HG03064 (cell line): ENCODE measurements around the gene CFAP43.

Experiments used
- ATAC-seq: cut with Tn5 transposase; IDR thresholded peaks from one replicate; pipeline ENCODE4 v1.9.1; 2021; ENCODE audit warnings: low read depth; ENCODE audit not compliant: unreplicated experiment

Gene CFAP43

GRCh38 chr10:104231784-104232612, at the start of gene CFAP43:
TSS of gene CFAP43 (minus strand) at chr10:104232364. CDS start at chr10:104232246, 118 bp downstream.
- peak; percentile 100 for ATAC-seq

- ATAC-seq: no peak
Observed at GRCh38 chr10:104281694-104282093, 49.5 kb upstream of the CFAP43 start.

- ATAC-seq: no peak
Observed at GRCh38 chr10:104279550-104280259, 47.5 kb upstream of the CFAP43 start.

DNA sequence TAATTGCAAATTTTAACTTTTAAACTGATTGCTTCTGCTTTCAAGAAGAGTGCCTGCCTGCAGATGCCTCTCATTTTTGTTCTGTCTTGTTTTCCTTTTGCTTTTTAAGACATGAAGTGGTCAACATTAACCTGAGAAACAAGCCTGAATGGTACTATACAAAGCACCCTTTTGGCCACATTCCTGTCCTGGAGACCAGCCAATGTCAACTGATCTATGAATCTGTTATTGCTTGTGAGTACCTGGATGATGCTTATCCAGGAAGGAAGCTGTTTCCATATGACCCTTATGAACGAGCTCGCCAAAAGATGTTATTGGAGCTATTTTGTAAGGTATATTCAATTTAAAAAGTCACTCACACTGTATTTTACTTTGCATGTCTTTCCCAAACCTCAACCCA, 45.6 kb upstream of the CFAP43 start:
- no peak for ATAC-seq

DNA sequence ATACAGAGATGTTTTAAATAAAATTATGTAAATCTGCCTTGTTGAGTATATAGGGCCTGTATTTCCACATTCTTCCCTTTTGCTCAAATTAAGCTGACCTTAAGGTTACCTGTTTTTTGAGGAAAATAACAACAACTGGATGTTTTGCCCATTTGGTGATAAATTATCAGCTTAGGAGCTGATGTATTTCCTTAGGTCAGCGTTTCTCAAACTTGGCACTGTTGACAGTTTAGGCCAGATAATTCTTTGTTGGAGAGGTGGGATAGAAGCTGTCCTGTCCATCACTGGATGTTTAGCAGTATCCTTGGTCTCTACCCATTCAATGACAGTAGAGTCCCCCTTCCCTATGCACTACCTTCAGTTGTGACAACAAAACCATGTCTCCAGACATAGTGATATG, 44.0 kb upstream of the CFAP43 start:
- ATAC-seq: no peak

DNA sequence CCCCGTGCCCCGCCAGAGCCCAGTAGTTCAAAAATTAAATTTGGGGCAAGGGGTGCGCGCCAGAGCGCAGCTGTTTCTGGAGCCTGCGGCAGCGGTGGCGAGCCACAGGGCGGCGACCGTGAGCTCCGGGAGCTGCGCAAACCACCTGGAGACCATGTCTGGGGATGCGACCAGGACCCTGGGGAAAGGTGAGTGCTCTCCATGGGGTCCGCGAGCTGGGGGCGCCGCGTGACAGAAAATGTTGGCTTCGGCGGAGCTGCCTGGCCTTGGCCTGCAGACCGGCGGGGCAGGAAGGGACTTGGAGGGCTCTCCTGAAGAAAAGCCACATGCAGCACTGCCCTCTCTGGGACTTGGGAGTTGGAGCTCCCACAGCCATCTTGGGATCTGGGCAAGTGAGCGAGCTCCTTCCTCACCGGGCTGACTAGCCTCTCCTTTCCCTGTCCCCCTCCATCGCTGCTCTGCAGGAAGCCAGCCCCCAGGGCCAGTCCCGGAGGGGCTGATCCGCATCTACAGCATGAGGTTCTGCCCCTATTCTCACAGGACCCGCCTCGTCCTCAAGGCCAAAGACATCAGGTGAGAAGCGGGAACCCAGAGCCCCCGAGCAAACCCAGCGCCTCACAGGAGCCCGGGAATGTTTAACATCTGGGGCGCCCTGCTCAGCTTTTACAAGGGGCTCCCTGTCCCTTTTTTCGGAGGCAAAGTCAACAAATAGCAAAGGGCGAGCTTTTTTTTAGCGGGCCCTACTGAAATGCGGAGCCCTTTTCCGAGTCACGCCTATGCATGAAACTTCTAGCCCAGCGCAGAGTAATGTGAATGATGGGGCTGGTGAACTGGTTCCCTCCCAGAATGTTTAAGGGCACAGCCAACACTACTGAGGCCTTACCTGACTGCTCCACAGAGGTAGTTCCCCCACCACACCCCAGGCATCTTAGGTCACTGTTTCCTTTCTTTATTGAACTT, 42.9 kb upstream of the CFAP43 start:
- no peak for ATAC-seq

GRCh38 chr10:104273899-104274575, 41.9 kb upstream of the CFAP43 start:
- ATAC-seq: no peak

DNA sequence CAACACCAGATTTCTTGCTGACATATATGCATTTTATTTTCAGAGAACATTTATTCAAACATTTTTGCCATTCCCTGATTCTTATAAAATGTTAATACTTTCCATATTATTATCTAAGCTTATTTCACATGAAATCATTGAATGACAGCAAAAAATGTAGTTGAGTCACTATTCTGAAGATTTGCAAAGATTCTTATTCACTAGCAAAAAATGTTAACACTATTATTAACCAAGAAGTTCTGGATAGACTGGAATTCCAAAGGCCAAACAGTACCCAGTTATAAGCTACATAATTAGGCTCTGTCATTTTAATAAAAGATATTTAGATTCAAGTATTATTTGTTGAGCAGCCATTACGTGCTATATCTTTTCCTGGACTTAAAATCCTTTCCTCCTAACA, 41.1 kb upstream of the CFAP43 start:
- ATAC-seq: no peak

- ATAC-seq: peak; percentile 99
Observed at GRCh38 chr10:104268713-104269645, 36.8 kb upstream of the CFAP43 start, which contains the start of gene GSTO2. TSS of gene GSTO2 (plus strand) at chr10:104269184. CDS start at chr10:104274916, 5,732 bp downstream.

DNA sequence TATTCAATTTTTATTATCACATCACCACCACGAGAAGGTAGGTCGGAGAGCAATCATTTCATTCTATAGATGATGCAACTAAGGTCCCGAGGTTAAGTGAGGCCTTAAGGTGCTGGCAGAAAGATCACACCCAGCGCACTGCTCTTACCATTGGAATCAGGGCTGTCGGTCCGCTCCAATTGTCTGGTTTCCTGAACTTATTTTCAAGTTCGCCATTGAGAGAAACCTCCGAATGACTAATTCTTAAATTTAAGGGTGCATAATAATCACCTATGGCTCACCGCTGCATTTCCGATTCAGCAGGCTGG, 36.2 kb upstream of the CFAP43 start:
- ATAC-seq: no peak

DNA sequence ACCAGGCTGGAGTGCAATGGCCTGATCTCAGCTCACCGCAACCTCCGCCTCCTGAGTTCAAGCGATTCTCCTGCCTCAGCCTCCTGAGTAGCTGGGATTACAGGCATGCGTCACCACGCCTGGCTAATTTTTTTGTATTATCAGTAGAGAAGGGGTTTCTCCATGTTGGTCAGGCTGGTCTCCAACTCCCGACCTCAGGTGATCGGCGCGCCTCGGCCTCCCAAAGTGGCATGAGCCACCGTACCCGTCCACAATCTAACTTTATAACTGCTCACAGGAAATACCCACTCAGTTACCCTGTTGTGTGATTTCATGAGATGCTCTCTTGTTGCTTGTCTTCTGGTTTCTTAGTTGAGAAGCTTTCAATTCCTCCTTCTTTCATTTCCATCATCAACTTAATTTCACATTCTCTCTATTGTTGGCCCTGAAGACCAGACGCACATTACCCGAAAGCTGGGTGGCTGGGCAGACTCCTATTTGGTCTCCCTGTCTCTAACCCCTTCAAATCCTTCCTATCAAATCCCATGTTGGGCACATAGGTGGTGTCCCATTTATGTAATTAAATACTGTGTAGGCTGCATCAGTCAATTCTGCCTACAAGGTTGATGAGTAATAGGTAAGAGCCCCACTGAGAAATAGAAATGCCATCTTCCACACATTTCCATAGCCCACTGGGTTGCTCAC, 35.7 kb upstream of the CFAP43 start:
- no peak for ATAC-seq

DNA sequence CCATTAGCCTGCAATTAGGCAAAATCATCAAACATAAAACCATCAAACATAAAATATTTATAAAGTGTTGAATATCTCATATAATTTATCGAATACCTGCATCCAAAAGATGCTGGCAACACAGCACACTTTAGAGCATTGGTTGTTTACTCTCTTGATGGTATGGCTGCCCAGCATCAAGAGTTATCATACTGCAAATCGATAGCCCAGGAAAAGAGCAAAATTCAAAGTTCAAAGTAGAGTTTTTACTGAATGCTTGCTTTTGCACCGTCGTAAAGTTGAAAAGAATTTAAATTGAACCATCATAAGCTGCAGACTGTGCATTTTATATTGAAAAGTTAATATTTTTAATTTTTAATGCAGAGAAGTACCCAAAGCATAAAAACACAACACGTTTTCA, 32.6 kb upstream of the CFAP43 start:
- no peak for ATAC-seq

DNA sequence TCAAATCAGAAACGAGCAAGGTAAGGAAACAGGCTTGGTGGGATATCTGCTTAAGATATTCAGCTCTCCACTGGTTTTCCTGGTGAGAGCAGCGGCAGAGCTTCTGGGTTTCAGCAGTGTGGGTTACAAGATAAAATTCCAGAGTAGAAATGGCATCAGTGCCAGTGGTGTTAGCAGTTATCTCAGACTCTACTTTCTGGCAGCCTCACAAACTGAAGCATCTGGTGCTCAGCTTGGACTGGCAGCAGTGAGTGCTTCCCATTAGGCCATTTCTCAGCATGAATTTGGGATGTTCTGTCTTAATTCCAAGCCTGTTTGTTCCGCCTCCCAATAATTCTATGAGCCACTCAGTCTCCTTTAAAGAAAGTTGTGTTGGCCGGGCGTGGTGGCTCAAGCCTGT, 29.9 kb upstream of the CFAP43 start:
- no peak for ATAC-seq

- no peak for ATAC-seq
Observed at GRCh38 chr10:104260775-104261115, 28.6 kb upstream of the CFAP43 start.

GRCh38 chr10:104259999-104260774, 28.0 kb upstream of the CFAP43 start:
- ATAC-seq: no peak

DNA sequence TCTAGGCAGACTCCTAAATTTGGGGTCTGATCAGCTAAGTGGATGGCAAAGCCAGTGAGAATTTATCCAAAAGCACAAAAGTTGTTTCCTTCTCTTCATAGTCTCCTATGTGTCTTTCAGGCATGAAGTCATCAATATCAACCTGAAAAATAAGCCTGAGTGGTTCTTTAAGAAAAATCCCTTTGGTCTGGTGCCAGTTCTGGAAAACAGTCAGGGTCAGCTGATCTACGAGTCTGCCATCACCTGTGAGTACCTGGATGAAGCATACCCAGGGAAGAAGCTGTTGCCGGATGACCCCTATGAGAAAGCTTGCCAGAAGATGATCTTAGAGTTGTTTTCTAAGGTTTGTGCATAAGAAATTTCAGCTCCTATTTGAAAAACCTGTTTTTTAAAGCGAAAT, 27.3 kb upstream of the CFAP43 start:
- no peak for ATAC-seq

DNA sequence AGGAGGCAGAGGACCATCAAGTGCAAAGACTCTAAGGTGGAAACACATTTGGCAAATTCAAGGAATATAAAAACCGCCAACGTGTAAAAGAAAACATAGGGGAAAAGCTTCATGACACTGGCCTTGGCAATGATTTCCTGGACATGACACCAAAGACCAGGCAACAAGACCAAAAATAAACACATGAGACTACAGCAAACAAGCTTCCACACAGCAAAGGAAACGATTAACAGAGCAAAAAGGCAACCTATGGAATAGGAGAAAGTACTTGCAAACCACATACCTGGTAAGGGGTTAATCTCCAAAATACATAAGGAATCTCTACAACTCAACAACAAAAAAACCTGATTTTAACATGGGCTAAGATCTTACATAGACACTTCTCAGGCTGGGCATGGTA, 26.0 kb upstream of the CFAP43 start:
- ATAC-seq: no peak

DNA sequence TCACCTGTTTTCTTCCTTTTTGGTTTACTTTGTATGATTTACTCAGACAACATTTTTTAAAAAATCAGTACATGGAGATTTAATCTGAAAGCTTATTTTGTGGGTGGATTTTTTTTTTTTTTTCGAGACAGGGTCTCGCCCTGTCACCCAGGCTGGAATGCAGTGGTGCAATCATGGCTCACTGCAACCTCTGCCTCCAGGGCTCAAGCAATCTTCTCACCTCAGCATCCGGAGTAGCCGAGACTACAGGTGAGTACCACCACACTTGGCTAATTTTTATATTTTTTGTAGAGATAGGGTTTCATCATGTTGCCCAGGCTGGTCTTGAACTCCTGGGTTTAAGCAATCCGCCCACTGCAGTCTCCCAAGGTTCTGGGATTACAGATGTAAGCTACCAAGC, 25.1 kb upstream of the CFAP43 start:
- no peak for ATAC-seq
